HFFc6 (cell line): ENCODE measurements around the gene TEPSIN. TPM values are rescaled to one million over a fixed set of nuclear protein-coding genes. Genes with fewer than 3 reads are reported as not detected.

ENCODE experiments used
- DNase-seq: peaks from one replicate; pipeline ENCODE4 v3.0.0-alpha.2; 2018
- H3K27ac Mint-ChIP-seq: 2 replicates; pipeline ENCODE4 v1.8.0; 2020; ENCODE audit warnings: mild to moderate bottlenecking, mixed read lengths
- H3K27me3 Mint-ChIP-seq: 2 replicates; pipeline ENCODE4 v1.8.0; 2021; ENCODE audit warnings: mild to moderate bottlenecking, moderate library complexity, mixed read lengths; ENCODE audit not compliant: insufficient read depth
- H3K36me3 Mint-ChIP-seq: 2 replicates; pipeline ENCODE4 v1.8.0; 2021; ENCODE audit warnings: low read depth, mixed read lengths
- H3K4me1 Mint-ChIP-seq: 2 replicates; pipeline ENCODE4 v1.8.0; 2020; ENCODE audit warnings: low read depth, mixed read lengths
- H3K4me3 Mint-ChIP-seq: 2 replicates; pipeline ENCODE4 v1.8.0; 2020; ENCODE audit warnings: mild to moderate bottlenecking, moderate library complexity, mixed read lengths
- H3K9me3 Mint-ChIP-seq: 2 replicates; pipeline ENCODE4 v1.8.0; 2020; ENCODE audit warnings: mild to moderate bottlenecking, mixed read lengths
- total RNA-seq, 6 experiments: library from RNA; stranded (reverse); fragmentation: NEBNext Ultra II Directional; extraction: Animal tissue kit (Norgen Biotek cat#: 25700); gene quantifications; 2 replicates in 1 of 6; 3 replicates in 5 of 6; pipeline ENCODE4 v1.2.3, GENCODE V29; 2021
- TF ChIP-seq, protein P1 (sequence below): fragments of 200-600 bp; sonication (generic); IDR thresholded peaks from 2 replicates; pipeline ENCODE4 v1.5.0; 2021; ENCODE audit warnings: antibody characterized with exemption, mild to moderate bottlenecking

Gene TEPSIN
- total RNA-seq, 6 experiments from 2014 or later, result 16.2 to 22.5 (median 19.0) TPM

DNA sequence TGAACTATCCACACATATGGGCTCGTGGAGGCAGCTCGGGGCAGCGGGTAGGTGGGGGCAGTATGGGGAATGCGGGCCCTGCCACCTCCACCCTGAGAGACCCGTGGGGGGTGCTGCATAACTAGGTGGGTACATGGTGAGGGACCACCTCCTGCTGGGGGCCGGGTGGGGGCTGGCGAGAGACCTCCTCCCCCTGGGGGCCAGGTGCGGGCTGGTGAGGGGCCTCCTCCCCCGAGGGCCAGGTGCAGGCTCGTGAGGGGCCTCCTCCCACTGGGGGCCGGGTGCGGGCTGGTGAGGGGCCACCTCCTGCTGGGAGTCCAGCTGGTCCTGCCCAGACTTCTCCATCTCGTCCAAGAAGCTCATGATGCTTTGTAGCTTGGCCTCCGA is 41.5 kb downstream of the TEPSIN start:
- H3K9me3 Mint-ChIP-seq, result no peaks in the 10 kb centered on the region

DNA sequence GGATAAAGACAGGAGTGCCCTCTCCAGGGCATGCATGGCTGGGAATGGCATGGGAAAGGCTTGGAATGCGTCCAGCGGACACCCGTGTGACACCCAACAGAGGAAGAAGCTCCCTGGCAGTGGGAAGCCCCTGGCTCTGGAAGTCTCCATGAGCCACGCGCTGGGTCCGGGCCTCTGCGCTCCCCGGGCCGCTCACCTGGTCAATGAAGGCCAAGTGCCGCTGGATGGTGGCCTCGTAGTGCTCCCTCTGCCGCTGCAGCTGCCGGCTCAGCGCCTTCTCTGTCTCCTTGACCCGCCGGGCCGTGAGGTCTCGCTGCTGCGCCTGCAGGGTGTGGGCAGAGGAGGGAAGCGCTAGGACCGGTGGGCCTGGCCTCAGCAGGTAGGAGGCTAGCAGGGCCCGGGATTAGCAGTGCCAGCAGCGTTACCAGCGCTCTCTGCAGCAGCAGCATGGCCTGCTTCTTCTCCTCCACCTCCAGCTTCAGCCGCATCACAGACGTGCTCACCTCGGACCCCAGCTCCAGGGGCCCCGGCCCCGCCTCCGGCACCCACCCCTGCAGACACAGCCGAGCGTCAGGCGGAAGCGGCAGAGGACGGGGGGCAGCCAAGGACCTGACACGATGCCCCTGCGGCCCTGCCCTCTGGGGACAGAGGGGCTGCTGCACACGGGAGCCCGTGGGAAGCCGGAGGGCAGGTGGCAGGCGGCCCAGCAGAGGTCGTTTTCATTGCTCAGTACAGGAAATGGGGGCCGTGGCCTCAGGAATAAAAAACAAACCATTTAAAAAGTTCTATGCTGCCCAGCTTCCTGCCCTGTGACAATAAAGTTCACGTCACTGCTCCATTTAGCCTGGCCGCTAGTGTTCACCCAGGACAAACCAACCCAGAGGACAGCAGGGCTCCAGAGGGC is 42.1 kb downstream of the TEPSIN start:
- H3K36me3 Mint-ChIP-seq, result no peaks in the 10 kb centered on the region
- no peak overlapping the region for H3K4me3 Mint-ChIP-seq
- TF ChIP-seq, protein P1, sequence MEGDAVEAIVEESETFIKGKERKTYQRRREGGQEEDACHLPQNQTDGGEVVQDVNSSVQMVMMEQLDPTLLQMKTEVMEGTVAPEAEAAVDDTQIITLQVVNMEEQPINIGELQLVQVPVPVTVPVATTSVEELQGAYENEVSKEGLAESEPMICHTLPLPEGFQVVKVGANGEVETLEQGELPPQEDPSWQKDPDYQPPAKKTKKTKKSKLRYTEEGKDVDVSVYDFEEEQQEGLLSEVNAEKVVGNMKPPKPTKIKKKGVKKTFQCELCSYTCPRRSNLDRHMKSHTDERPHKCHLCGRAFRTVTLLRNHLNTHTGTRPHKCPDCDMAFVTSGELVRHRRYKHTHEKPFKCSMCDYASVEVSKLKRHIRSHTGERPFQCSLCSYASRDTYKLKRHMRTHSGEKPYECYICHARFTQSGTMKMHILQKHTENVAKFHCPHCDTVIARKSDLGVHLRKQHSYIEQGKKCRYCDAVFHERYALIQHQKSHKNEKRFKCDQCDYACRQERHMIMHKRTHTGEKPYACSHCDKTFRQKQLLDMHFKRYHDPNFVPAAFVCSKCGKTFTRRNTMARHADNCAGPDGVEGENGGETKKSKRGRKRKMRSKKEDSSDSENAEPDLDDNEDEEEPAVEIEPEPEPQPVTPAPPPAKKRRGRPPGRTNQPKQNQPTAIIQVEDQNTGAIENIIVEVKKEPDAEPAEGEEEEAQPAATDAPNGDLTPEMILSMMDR, result no peak
- no peak overlapping the region for H3K27ac Mint-ChIP-seq
- no peaks in the 10 kb centered on the region for H3K9me3 Mint-ChIP-seq
- no peak for DNase-seq
- H3K27me3 Mint-ChIP-seq, result no peaks in the 10 kb centered on the region
- H3K4me1 Mint-ChIP-seq, result no peaks in the 10 kb centered on the region

More for the DNA sequence above, 41.5 kb downstream of the TEPSIN start:
- TF ChIP-seq, protein P1, result no peak
- H3K36me3 Mint-ChIP-seq, result no peaks in the 10 kb centered on the region
- no peaks in the 10 kb centered on the region for H3K27me3 Mint-ChIP-seq
- DNase-seq, result no peak
- H3K4me3 Mint-ChIP-seq, result no peak overlapping the region
- H3K4me1 Mint-ChIP-seq, result no peaks in the 10 kb centered on the region
- H3K27ac Mint-ChIP-seq, result no peak overlapping the region

DNA sequence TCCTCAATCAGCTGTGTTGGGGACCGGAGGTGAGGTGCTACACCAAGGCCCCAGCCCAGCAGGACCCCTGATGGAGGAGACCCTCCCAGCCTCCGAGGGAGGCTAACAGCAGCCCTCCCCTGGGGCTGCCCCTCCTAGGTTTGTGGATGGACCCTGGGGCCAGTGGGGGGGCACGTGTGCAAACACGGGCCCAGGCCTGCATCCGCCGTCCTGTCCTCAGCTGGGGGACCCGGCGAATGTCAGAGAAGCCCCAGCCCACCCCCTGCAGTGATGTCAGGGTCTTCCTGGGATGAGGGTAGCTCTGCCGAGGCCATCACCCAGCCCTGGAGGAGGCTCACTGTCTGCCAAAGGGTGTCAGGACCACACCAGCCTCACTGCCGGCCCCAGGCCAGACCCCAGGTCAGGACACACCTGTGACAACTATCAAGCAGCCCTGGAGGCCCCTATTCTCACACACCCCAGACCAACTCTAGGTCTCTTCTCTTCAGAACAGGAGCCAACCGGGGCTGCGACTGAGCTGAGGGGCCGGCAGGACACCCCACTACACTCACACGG is 42.8 kb downstream of the TEPSIN start:
- Mint-ChIP-seq H3K36me3 (no peaks in the 10 kb centered on the region), H3K4me1 (no peaks in the 10 kb centered on the region), H3K27ac (no peak overlapping the region), H3K9me3 (no peaks in the 10 kb centered on the region), H3K4me3 (no peak overlapping the region), H3K27me3 (no peaks in the 10 kb centered on the region)
- TF ChIP-seq, protein P1, result no peak
- no peak for DNase-seq

DNA sequence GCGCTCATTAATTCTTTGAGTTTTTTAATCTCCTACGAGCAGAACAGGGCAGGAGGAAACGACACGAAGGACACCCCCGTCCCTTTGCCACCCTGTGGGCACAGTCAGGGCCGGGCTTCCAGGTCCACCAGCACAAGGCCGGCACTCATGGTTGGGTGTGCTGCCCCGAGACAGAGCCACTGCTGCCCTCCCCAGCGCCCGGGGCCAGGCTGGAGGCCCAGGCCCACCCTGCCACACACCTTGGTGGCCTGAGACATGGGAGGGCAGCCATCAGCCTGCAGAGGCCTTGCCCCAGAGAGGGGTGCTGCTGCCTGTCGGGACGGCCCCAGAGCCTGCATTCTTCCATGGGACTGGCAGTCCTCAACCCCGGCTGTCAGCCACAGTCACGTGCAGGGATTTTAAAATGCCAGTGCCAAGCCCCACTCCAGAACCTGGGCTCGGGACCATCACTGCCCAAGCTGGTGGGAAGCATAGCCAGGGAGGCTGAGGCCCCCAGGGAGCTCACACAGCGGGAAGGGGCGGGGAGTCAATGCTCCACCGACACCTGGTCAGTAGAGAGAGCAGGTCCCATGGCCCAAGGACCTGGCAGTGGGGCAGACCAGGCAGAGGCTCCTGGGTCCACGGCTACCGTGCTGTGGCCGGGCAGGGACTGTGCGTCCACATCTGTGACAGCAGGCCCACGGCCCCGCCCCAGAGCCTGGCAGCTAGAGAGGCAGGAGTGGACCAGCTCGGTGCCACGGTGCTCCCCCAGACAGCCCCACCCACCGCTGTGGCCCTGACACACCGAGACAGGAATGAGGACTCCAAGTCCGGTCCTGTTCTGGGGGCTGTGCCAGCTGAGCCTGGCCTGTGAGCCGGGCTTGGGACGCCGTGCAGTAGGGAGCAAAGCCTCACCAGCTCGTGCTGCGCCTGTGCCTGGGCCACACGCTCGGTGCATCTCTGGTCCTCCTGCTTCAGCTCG is 43.6 kb downstream of the TEPSIN start:
- Mint-ChIP-seq H3K27me3 (no peaks in the 10 kb centered on the region), H3K36me3 (no peaks in the 10 kb centered on the region), H3K9me3 (no peaks in the 10 kb centered on the region), H3K4me1 (no peaks in the 10 kb centered on the region), H3K27ac (no peak overlapping the region), H3K4me3 (no peak overlapping the region)
- no peak for DNase-seq
- TF ChIP-seq, protein P1, result no peak

DNA sequence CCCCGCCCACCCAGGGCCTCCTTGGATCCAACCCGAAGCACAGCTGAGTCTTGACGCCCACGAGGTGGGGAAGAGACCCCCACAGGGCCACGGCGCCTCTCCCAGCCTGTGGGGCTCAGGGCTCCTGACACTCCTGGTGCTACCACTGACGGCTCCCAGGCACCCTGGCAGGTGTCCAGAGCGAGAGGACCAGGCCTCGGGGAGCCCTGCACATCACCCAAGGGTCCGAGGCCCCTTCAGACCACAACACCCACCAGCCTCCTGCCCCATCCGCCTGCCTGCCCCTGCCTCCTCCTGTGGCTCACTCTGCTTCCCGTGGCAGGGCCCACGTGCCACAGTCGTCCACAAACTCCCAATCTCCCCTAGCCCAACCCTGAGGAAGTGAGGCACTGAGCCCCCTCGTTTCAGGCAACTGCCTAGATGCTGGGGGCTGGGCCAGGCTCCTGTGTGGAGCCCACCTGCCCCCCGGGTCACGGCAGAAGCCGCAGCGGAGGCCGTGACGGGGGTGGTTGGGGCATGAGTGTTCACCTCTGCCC is 44.6 kb downstream of the TEPSIN start:
- no peak for DNase-seq
- Mint-ChIP-seq H3K9me3 (no peaks in the 10 kb centered on the region), H3K27me3 (no peaks in the 10 kb centered on the region), H3K4me1 (no peaks in the 10 kb centered on the region), H3K4me3 (no peak overlapping the region), H3K36me3 (no peaks in the 10 kb centered on the region), H3K27ac (no peak overlapping the region)
- TF ChIP-seq, protein P1, result no peak
